Mucosa of rectum (tissue), 2 donors: ENCODE measurements around the gene LIN28A.

Experiments
- H3K27ac ChIP-seq, 2 donors: one replicate each; pipeline ENCODE4 v1.7.0; 2013; ENCODE audit warnings: inconsistent platforms in 2 of 2, low read depth in 2 of 2, low read length in 2 of 2
- H3K27me3 ChIP-seq, 2 donors: one replicate each; pipeline ENCODE4 v1.7.0; 2013; ENCODE audit warnings: low read length in 2 of 2; ENCODE audit not compliant: control insufficient read depth in 2 of 2, insufficient read depth in 2 of 2
- H3K36me3 ChIP-seq, 2 donors: one replicate each; pipeline ENCODE4 v1.7.0; 2013; ENCODE audit warnings: low read length in 2 of 2; ENCODE audit not compliant: control insufficient read depth in 2 of 2, insufficient read depth in 2 of 2
- H3K4me1 ChIP-seq, 2 donors: one replicate each; pipeline ENCODE4 v1.7.0; 2013; ENCODE audit warnings: low read length in 2 of 2, mild to moderate bottlenecking in 1 of 2; ENCODE audit not compliant: control insufficient read depth in 2 of 2, insufficient read depth in 2 of 2
- H3K4me3 ChIP-seq, 2 donors: one replicate each; pipeline ENCODE4 v1.7.0; 2013; ENCODE audit warnings: low read length in 2 of 2
- H3K9ac ChIP-seq, 2 donors: one replicate each; pipeline ENCODE4 v1.7.0; 2013; ENCODE audit warnings: low read length in 2 of 2, low read depth in 1 of 2, mild to moderate bottlenecking in 1 of 2
- H3K9me3 ChIP-seq, 2 donors: one replicate each; pipeline ENCODE4 v1.7.0; 2013; ENCODE audit warnings: low read length in 2 of 2; ENCODE audit not compliant: control insufficient read depth in 2 of 2
- donor health status: healthy.
- donor health status: Normal muscosa, but diverticular disease.

Gene LIN28A

GRCh38 chr1:26410706-26411623, at the start of gene LIN28A:
Gene LIN28A, plus strand, starts transcription at chr1:26410817. Its CDS starts 75 bp downstream, at chr1:26410892.
- H3K27me3 ChIP-seq, result peaks cover 41 to 48% of the 10 kb centered on the region in 2 donors

GRCh38 chr1:26361605-26362122, 49.0 kb upstream of the LIN28A start:
- H3K4me3 ChIP-seq, result no peak overlapping the region
- peaks cover 29 to 36% of the 10 kb centered on the region in 2 donors for H3K4me1 ChIP-seq
- no peak overlapping the region for H3K27ac ChIP-seq
- H3K36me3 ChIP-seq, result no peaks in the 10 kb centered on the region
- no peaks in the 10 kb centered on the region for H3K9me3 ChIP-seq
- peaks cover 15 to 21% of the 10 kb centered on the region in 2 donors for H3K27me3 ChIP-seq
- H3K9ac ChIP-seq, result no peak overlapping the region

More at GRCh38 chr1:26410706-26411623, at the start of gene LIN28A:
- H3K4me3 ChIP-seq, result no peak within 1 kb of the TSS
- no peaks in the 10 kb centered on the region for H3K9me3 ChIP-seq
- H3K27ac ChIP-seq, result no peak within 1 kb of the TSS
- no peaks in the 10 kb centered on the region for H3K36me3 ChIP-seq
- H3K4me1 ChIP-seq, result no peaks in the 10 kb centered on the region
- no peak within 1 kb of the TSS for H3K9ac ChIP-seq

GRCh38 chr1:26362331-26362730, 48.3 kb upstream of the LIN28A start:
- Histone ChIP-seq H3K4me1 (peaks cover 25 to 31% of the 10 kb centered on the region in 2 donors), H3K9ac (no peak overlapping the region), H3K9me3 (no peaks in the 10 kb centered on the region), H3K36me3 (no peaks in the 10 kb centered on the region), H3K27ac (no peak overlapping the region), H3K27me3 (peaks cover 15 to 21% of the 10 kb centered on the region in 2 donors), H3K4me3 (no peak overlapping the region)

GRCh38 chr1:26363549-26364448, 46.8 kb upstream of the LIN28A start:
- Histone ChIP-seq H3K9ac (no peak overlapping the region), H3K9me3 (no peaks in the 10 kb centered on the region), H3K36me3 (no peaks in the 10 kb centered on the region), H3K27ac (no peak overlapping the region), H3K4me1 (peaks cover 21% of the 10 kb centered on the region in 2 donors), H3K27me3 (peaks cover 15 to 21% of the 10 kb centered on the region in 2 donors), H3K4me3 (no peak overlapping the region)

GRCh38 chr1:26364956-26365355, 45.7 kb upstream of the LIN28A start:
- H3K27me3 ChIP-seq, result peaks cover 15 to 21% of the 10 kb centered on the region in 2 donors
- H3K27ac ChIP-seq, result no peak overlapping the region
- H3K9me3 ChIP-seq, result no peaks in the 10 kb centered on the region
- H3K4me1 ChIP-seq, result peaks cover 11 to 14% of the 10 kb centered on the region in 2 donors
- H3K9ac ChIP-seq, result no peak overlapping the region
- no peak overlapping the region for H3K4me3 ChIP-seq
- H3K36me3 ChIP-seq, result no peaks in the 10 kb centered on the region

- no peaks in the 10 kb centered on the region for H3K9me3 ChIP-seq
- H3K9ac ChIP-seq, result no peak overlapping the region
- H3K4me3 ChIP-seq, result no peak overlapping the region
- no peaks in the 10 kb centered on the region for H3K36me3 ChIP-seq
- H3K4me1 ChIP-seq, result peaks cover 0 to 4% of the 10 kb centered on the region in 2 donors
- H3K27ac ChIP-seq, result no peak overlapping the region
- peaks cover under 1 to 10% of the 10 kb centered on the region in 2 donors for H3K27me3 ChIP-seq
Observed at GRCh38 chr1:26367441-26367840, 43.2 kb upstream of the LIN28A start.

GRCh38 chr1:26368006-26368405, 42.6 kb upstream of the LIN28A start:
- Histone ChIP-seq H3K4me1 (peaks cover 0 to 4% of the 10 kb centered on the region in 2 donors), H3K27ac (no peak overlapping the region), H3K9ac (no peak overlapping the region), H3K9me3 (no peaks in the 10 kb centered on the region), H3K4me3 (no peak overlapping the region), H3K27me3 (peaks cover 0 to 6% of the 10 kb centered on the region in 2 donors), H3K36me3 (no peaks in the 10 kb centered on the region)

- H3K4me3 ChIP-seq, result no peak overlapping the region
- H3K9ac ChIP-seq, result no peak overlapping the region
- peaks cover 0 to 2% of the 10 kb centered on the region in 2 donors for H3K4me1 ChIP-seq
- no peak overlapping the region for H3K27ac ChIP-seq
- no peaks in the 10 kb centered on the region for H3K9me3 ChIP-seq
- peaks cover 0 to 6% of the 10 kb centered on the region in 2 donors for H3K27me3 ChIP-seq
- no peaks in the 10 kb centered on the region for H3K36me3 ChIP-seq
Observed at GRCh38 chr1:26368486-26368885, 42.1 kb upstream of the LIN28A start.

GRCh38 chr1:26370591-26371382, 39.8 kb upstream of the LIN28A start:
- H3K4me1 ChIP-seq, result no peaks in the 10 kb centered on the region
- H3K9me3 ChIP-seq, result no peaks in the 10 kb centered on the region
- no peaks in the 10 kb centered on the region for H3K36me3 ChIP-seq
- H3K27ac ChIP-seq, result no peak overlapping the region
- no peak overlapping the region for H3K9ac ChIP-seq
- no peak overlapping the region for H3K4me3 ChIP-seq
- H3K27me3 ChIP-seq, result peaks cover 0 to 2% of the 10 kb centered on the region in 2 donors
